GM12872 (cell line): Measurements from ENCODE around the gene PANK2.

Source experiments
- TF ChIP-seq, protein P1 (sequence below): IDR thresholded peaks from 3 replicates; pipeline ENCODE4 v1.5.1; 2011; ENCODE audit warnings: low read depth, mild to moderate bottlenecking, low read length, moderate library complexity; ENCODE audit not compliant: insufficient read depth

PANK2 gene

DNA sequence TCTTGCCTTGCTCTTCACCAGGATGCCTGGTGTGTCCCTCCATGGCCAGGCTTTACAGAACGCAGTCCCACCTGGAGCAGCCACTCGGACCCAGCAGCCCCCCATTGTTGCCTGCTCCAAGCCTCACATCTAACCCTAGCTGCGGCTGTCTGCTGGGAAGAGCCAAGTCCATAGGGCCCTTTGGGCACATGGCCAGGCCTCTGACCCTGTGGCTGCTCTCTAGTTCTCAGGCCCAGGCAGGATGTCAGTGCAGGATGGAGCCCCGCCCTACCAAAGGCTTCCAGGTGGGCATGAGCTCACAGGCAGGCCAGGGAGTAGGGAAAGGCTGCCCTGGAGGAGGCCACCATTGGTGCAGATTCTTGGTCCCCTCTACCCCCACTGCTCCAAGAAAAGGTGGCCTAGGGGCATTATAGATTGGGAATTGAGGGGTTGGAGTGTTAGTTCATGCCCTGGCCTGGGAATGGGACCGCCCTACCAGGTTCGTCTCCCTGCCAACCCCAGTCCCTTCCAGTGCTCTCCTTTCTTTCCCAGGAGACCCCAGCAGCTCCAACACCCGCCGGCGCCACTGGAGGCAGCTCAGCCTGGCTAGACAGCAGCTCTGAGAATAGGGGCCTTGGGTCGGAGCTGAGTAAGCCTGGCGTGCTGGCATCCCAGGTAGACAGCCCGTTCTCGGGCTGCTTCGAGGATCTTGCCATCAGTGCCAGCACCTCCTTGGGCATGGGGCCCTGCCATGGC lies 23.9 kb upstream of the PANK2 start:
- TF ChIP-seq, protein P1, sequence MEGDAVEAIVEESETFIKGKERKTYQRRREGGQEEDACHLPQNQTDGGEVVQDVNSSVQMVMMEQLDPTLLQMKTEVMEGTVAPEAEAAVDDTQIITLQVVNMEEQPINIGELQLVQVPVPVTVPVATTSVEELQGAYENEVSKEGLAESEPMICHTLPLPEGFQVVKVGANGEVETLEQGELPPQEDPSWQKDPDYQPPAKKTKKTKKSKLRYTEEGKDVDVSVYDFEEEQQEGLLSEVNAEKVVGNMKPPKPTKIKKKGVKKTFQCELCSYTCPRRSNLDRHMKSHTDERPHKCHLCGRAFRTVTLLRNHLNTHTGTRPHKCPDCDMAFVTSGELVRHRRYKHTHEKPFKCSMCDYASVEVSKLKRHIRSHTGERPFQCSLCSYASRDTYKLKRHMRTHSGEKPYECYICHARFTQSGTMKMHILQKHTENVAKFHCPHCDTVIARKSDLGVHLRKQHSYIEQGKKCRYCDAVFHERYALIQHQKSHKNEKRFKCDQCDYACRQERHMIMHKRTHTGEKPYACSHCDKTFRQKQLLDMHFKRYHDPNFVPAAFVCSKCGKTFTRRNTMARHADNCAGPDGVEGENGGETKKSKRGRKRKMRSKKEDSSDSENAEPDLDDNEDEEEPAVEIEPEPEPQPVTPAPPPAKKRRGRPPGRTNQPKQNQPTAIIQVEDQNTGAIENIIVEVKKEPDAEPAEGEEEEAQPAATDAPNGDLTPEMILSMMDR: no peak

DNA sequence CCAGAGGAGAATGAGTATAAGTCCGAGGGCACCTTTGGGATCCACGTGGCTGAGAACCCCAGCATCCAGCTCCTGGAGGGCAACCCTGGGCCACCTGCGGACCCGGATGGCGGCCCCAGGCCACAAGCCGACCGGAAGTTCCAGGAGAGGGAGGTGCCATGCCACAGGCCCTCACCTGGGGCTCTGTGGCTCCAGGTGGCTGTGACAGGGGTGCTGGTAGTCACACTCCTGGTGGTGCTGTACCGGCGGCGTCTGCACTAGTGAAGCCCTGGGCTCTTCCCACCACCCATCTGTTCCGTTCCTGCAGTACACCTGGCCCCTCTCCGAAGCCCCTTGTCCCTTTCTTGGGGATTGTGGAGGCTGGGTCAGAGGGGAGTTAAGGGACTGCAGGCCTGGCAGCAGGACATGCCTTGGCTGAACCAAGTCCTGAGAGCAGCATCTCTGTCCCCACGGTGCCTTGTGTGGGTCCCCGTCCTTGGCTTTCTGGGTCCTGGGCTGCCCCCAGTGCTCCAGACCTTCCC lies 23.2 kb upstream of the PANK2 start:
- TF ChIP-seq, protein P1: no peak

DNA sequence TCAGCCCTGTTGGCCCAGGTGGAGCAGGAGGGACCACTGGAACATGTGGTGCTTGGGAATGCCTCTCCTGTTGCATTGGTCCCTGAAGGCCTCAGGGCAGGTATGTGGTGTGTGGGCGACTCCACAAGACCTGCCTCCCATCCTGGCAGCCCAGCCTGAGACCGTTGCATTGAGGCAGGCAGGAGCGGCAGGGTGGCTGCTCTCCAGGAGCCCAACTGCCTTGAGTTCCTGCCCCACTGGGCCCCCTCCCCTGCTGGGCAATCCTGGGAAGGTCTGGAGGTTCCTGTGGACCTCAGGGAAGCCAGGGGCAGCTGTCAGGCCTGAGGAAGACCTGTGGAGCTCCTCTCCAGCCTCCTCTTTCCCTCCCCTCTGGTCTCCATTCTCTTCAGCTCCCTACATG lies 22.7 kb upstream of the PANK2 start:
- TF ChIP-seq, protein P1: no peak

DNA sequence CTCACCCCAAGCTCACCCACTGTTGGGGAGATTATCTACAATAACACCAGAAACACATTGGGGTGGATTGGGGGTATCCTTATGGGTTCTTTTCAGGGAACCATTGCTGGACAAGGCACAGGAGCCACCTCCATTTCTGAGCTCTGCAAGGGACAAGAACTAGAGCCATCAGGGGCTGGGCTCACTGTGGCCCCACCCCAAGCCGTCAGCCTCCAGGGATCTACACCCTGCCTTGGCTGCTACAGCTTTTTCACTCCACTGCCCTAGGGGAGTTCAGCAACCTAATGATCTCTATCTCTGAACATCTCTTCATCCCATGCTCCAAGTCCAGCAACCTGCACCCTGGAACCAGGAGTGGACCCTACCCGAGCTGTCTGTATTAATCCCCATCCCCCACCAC lies 21.4 kb upstream of the PANK2 start:
- TF ChIP-seq, protein P1: no peak

DNA sequence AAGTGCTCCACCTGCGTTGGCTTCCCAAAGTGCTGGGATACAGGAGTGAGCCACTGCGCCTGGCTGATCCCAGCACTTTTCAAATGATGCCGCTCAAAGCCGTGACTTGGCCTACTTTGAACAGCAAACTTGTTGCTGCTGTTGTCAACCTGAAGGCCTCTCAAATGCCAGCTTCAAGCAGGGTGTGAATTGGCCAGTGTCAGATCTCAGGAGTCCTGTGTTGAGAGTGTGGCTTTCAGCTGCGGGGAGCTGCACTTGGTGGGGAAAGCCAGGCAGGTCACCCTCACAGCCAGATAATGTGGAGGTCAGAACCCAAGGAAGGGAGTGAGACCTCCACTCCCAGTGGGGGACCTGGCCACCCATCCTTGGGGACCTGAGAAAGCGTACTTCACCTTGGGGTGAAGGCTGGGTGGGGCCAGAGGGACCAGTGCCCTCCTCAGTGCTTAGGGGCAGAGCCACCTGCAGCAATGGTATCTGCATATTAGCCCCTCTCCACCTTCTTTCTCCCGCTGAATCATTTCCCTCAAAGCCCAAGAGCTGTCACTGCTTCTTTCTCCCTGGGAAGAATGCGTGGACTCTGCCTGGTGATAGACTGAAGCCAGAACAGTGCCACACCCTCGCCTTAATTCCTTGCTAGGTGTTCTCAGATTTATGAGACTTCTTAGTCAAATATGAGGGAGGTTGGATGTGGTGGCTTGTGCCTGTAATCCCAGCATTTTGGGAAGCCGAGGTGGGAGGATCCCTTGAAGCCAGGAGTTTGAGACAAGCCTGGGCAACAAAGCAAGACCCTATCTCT lies 19.1 kb upstream of the PANK2 start:
- TF ChIP-seq, protein P1: no peak

DNA sequence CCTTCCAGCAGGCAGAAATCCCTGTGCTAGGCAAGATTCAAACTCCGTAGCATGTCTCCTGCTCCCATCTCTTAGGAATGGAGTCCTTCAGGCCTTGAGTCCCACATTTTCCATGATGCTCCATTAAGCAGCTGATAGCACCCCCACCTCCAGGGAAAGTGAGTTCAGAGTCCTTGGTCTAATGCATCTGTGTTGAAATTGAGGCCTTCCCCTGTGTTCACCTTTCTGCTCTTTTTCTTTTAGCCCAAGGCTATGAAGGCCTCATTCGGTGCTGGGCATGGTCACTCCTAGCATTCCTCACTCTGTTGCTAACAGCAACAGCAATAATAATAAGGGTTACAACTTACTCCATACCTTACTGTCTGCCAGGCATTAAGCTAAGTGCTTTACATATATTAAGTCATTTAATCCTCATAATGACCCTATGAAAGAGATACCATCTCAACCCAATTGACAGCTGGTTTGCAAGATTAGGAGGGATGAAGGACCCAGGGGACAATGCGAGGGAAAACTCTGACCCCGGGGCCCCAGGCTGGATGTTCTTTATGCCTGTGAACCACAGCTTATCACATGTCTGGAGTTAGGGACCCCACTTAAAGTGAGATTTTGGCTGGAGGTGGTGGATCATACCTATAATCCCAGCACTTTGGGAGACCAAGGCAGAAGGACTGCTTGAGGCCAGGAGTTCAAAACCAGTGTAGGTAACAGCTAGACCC lies 17.5 kb upstream of the PANK2 start:
- TF ChIP-seq, protein P1: no peak

DNA sequence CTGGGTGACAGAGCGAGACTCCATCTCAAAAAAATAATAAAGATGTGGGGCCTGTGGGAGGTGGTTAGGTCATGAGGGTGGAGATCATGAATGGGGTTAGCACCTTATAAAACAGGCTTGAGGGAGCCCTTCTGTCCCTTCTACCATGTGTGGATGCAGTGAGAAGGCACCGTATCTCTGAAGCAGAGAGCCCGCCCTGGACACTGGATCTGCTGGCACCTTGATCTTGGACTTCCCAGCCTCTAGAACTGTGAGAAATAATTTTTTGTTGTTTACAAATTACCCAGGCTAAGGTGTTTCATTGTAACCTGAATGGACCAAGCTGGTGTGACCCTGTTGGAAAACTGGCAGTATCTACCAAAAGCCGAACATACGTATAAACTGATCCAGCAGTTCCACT lies 15.7 kb upstream of the PANK2 start:
- TF ChIP-seq, protein P1: no peak
